Gastroesophageal sphincter (tissue), 4 donors: Measurements from ENCODE around the gene RHOJ. TPM values are rescaled to one million over a fixed set of nuclear protein-coding genes. Genes with fewer than 3 reads are reported as not detected.

Experiments used
- ATAC-seq: fragments of 150-250 bp; one replicate; pipeline ENCODE4 v1.9.1; 2016; ENCODE audit warnings: mild to moderate bottlenecking, moderate library complexity
- H3K27ac ChIP-seq, 4 donors: fragments of 200-600 bp; sonication (generic) in 3 of 4; 1 replicate in 3 of 4; 2 replicates in 1 of 4; pipeline ENCODE4 v1.5.1; 2016 to 2019
- H3K27me3 ChIP-seq: fragments of 200-600 bp; sonication (generic); one replicate; pipeline ENCODE4 v1.5.1; 2019
- H3K36me3 ChIP-seq, 2 donors: fragments of 200-600 bp; sonication (generic); one replicate each; pipeline ENCODE4 v1.5.1; 2019; ENCODE audit warnings: control low read depth in 1 of 2
- H3K4me1 ChIP-seq, 3 donors: fragments of 200-600 bp; sonication (generic); 1 replicate in 2 of 3; 2 replicates in 1 of 3; pipeline ENCODE4 v1.5.1; 2016 to 2019; ENCODE audit warnings: control low read depth in 2 of 3
- H3K4me3 ChIP-seq, 2 donors: fragments of 200-600 bp; sonication (generic); one replicate each; pipeline ENCODE4 v1.5.1; 2019; ENCODE audit warnings: mild to moderate bottlenecking in 1 of 2, moderate library complexity in 1 of 2
- H3K9me3 ChIP-seq, 3 donors: fragments of 200-600 bp; sonication (generic); one replicate each; pipeline ENCODE4 v1.5.1; 2017 to 2019; ENCODE audit warnings: control low read depth in 2 of 3
- EP300 ChIP-seq: sonication (generic); formaldehyde crosslinking; IDR thresholded peaks from one replicate; pipeline ENCODE4 v1.6.1; 2017; ENCODE audit warnings: antibody characterized with exemption, mild to moderate bottlenecking
- POLR2A ChIP-seq, 2 donors: fragments of 450-650 bp; IDR thresholded peaks; one replicate each; pipeline ENCODE4 v1.6.1; 2017; ENCODE audit warnings: antibody characterized with exemption in 2 of 2, mild to moderate bottlenecking in 2 of 2, moderate library complexity in 1 of 2
- POLR2AphosphoS5 ChIP-seq: sonication (generic); formaldehyde crosslinking; IDR thresholded peaks from one replicate; pipeline ENCODE4 v1.6.1; 2017; ENCODE audit warnings: antibody characterized with exemption
- WGBS, 2 donors: methylation state at CpG; one replicate each; pipeline ENCODE4 v1.1.5; 2018; ENCODE audit warnings: low coverage in 1 of 2; 5-methylcytosine and 5-hydroxymethylcytosine counted together
- total RNA-seq, 4 donors: library from RNA; depleted of rRNA; stranded (reverse); fragments of >200 nt; gene quantifications; one replicate each; pipeline ENCODE4 v1.1.0, GENCODE V29; 2016
- TF ChIP-seq, protein P1 (sequence below), 4 experiments: fragments of 200-600 bp in 2 of 4; fragments of 450-650 bp in 2 of 4; sonication (generic) in 1 of 4; IDR thresholded peaks; one replicate each; pipeline ENCODE4 v1.5.1; 2017 to 2019; ENCODE audit warnings: antibody characterized with exemption in 4 of 4, mild to moderate bottlenecking in 2 of 4, moderate library complexity in 2 of 4

RHOJ gene
- total RNA-seq, 4 donors from 2014 or later: 12.5 to 12.9 (median 12.7) TPM

DNA sequence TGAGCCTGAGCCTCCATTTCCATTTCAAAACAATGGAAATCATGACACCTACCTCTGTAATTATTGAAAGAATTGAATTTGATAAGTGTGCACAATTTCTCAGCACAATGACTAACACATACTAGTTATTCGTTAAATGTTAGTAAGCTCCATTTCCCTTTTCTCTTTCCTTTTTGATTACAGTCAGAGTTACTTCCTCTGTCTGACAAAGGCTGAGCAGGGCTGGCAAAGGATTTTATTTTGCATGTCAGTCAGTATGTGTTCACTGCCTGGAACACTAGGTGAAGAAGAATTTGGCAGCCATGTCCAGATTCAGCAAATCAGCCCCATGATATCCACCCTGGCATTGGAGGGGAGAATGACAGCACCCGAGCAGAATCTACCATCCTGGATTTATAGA, 12.2 kb upstream of the RHOJ start:
- H3K27ac ChIP-seq: no peak overlapping the region
- no peaks in the 10 kb centered on the region for H3K9me3 ChIP-seq
- H3K4me3 ChIP-seq: no peak overlapping the region
- peak; percentile 39 for ATAC-seq
- TF ChIP-seq, protein P1, sequence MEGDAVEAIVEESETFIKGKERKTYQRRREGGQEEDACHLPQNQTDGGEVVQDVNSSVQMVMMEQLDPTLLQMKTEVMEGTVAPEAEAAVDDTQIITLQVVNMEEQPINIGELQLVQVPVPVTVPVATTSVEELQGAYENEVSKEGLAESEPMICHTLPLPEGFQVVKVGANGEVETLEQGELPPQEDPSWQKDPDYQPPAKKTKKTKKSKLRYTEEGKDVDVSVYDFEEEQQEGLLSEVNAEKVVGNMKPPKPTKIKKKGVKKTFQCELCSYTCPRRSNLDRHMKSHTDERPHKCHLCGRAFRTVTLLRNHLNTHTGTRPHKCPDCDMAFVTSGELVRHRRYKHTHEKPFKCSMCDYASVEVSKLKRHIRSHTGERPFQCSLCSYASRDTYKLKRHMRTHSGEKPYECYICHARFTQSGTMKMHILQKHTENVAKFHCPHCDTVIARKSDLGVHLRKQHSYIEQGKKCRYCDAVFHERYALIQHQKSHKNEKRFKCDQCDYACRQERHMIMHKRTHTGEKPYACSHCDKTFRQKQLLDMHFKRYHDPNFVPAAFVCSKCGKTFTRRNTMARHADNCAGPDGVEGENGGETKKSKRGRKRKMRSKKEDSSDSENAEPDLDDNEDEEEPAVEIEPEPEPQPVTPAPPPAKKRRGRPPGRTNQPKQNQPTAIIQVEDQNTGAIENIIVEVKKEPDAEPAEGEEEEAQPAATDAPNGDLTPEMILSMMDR (IDR thresholded peaks at IDR 0.05): no peak
- TF ChIP-seq POLR2AphosphoS5: no peak
- no peak for TF ChIP-seq EP300
- TF ChIP-seq POLR2A (IDR thresholded peaks at IDR 0.05): no peak
- no peaks in the 10 kb centered on the region for H3K4me1 ChIP-seq
- 39 to 60% methylated on average over 2 of the region's 2 CpGs for WGBS, 2 donors
- no peaks in the 10 kb centered on the region for H3K27me3 ChIP-seq
- no peaks in the 10 kb centered on the region for H3K36me3 ChIP-seq

DNA sequence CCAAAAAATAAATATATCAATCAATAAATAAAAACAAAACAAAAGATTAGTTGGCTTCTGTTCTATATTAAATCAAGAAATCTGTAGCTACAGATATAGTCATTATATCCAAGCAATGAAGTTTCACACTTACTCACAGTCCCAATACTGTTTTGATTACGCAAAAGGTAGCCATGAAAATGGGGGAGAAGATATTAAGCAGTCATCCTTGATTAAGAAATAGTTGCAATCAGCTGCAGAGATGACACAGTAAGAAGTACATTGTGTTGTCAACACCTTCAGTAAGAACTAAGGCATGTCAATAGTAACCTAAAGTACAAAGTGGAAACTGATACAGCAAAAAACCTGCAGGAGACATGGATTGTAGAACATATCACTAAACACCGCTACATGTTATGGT, 11.0 kb upstream of the RHOJ start:
- Histone ChIP-seq H3K27ac (no peak overlapping the region), H3K9me3 (no peaks in the 10 kb centered on the region), H3K4me3 (no peak overlapping the region), H3K4me1 (no peaks in the 10 kb centered on the region), H3K27me3 (no peaks in the 10 kb centered on the region), H3K36me3 (no peaks in the 10 kb centered on the region)
- TF ChIP-seq POLR2A (IDR thresholded peaks at IDR 0.05) (no peak), EP300 (no peak), POLR2AphosphoS5 (no peak)
- TF ChIP-seq, protein P1 (IDR thresholded peaks at IDR 0.05): no peak
- ATAC-seq: no peak
- WGBS, 2 donors: 86 to 90% methylated on average over 1 to 2 of the region's 2 CpGs

GRCh38 chr14:63200035-63200740, 4.1 kb upstream of the RHOJ start:
- no peak for ATAC-seq
- no peaks in the 10 kb centered on the region for H3K36me3 ChIP-seq
- WGBS, 2 donors: 69 to 73% methylated on average over 4 to 5 of the region's 5 CpGs
- H3K27ac ChIP-seq: no peak overlapping the region
- H3K4me1 ChIP-seq: peaks cover 0 to 11% (median 3%) of the 10 kb centered on the region in 3 donors
- H3K9me3 ChIP-seq: no peaks in the 10 kb centered on the region
- TF ChIP-seq POLR2AphosphoS5 (no peak), POLR2A (IDR thresholded peaks at IDR 0.05) (no peak), EP300 (no peak)
- TF ChIP-seq, protein P1 (IDR thresholded peaks at IDR 0.05): no peak
- H3K4me3 ChIP-seq: no peak overlapping the region
- no peaks in the 10 kb centered on the region for H3K27me3 ChIP-seq

DNA sequence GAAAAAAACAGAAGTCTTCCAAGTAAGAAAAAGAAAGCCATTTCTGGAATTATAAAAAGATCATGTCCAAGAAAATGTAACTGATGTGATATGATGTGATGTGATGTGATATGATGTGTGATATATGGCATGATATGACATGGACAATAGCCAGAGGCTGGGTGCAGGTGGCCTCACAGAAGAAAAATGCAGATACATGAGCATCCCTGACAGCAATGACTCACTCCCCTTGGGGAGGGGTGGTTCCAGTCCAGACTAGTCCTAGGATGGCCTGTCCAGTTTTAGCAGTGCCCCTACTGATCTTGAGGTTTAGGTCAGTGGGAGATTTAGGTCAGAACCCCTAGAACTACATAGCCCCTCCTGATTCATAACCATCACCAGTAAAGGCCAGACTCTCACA, 3.5 kb upstream of the RHOJ start:
- H3K27me3 ChIP-seq: no peaks in the 10 kb centered on the region
- ATAC-seq: no peak
- peaks cover 0 to 17% (median 3%) of the 10 kb centered on the region in 3 donors for H3K4me1 ChIP-seq
- no peak overlapping the region for H3K27ac ChIP-seq
- H3K9me3 ChIP-seq: no peaks in the 10 kb centered on the region
- no peaks in the 10 kb centered on the region for H3K36me3 ChIP-seq
- no peak for TF ChIP-seq POLR2AphosphoS5
- TF ChIP-seq EP300: no peak
- no peak for TF ChIP-seq POLR2A (IDR thresholded peaks at IDR 0.05)
- TF ChIP-seq, protein P1 (IDR thresholded peaks at IDR 0.05): no peak
- no peak overlapping the region for H3K4me3 ChIP-seq

DNA sequence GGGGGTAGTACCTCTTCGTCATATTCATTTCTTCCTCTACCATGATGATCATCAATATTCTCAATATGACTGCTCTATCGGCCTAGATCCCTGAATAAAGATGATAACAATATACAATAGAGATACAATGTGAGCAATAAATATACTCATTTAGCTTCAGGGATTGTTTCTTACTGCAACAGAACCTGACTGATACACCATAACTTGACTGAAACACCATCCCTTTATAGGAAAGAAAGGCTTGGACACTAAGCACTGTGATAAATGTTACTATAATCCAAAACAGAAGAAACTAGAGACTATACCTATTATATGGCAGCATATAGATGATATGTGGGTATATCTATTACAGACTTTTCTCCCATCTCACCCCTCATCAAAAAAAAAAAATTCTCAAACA, 1.2 kb upstream of the RHOJ start:
- H3K9me3 ChIP-seq: no peaks in the 10 kb centered on the region
- no peaks in the 10 kb centered on the region for H3K36me3 ChIP-seq
- H3K4me3 ChIP-seq: no peak overlapping the region
- 89 to 94% methylated on average over 2 of the region's 2 CpGs for WGBS, 2 donors
- no peaks in the 10 kb centered on the region for H3K27me3 ChIP-seq
- H3K27ac ChIP-seq: peak overlapping the region in 3 of 4 donors; percentile 91 to 93 (median 93)
- TF ChIP-seq, protein P1 (IDR thresholded peaks at IDR 0.05): no peak
- H3K4me1 ChIP-seq: peaks cover 0 to 36% (median 3%) of the 10 kb centered on the region in 3 donors
- ATAC-seq: no peak
